HG03135 (cell line): ENCODE data around the gene TSPYL2.

Experiments used
- ATAC-seq: cut with Tn5 transposase; IDR thresholded peaks from one replicate; pipeline ENCODE4 v1.9.1; 2021; ENCODE audit warnings: mild to moderate bottlenecking, moderate library complexity; ENCODE audit not compliant: unreplicated experiment

Gene TSPYL2

DNA sequence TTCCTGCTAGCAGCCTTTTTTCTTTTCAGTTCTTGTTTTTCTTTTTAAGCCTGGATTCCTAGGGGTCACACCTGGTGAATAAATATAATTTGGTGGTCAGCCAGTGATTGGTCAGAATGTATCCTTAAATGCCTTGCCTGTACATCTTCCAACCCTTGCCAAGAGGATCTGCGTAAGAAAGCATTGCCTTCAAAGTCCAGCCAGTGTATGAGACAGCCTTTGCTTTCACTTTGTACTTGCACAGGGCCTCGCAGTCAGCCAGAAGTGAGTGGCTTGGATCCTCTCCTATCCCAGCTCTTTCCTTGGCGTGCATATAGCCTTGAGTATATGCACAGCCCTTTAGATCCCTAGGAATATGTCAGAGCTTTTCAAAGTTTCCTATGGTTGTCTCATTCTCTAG lies 33.9 kb downstream of the TSPYL2 start:
- no peak for ATAC-seq

DNA sequence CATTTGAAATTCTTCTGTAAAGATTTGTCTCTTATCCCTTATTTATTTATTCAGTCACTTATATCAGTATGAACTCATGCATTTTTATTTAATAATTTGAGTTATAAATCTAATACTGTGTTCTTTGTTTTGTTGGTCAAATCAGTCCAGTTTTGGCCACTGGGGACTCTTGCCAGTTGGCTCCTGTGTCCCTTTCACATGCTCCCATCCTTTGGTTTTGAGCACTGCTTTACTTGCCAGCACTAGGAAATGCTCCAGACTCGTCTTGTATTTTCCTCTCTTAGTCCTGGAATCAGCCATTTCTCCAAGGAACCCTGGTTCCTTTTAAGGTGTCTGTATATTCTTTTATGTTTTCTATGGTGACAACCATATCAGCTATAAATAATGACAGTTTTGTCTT lies 39.8 kb downstream of the TSPYL2 start:
- no peak for ATAC-seq

- ATAC-seq = no peak
Observed at GRCh38 chrX:53125506-53125905, 43.3 kb downstream of the TSPYL2 start.

GRCh38 chrX:53126377-53126776 lies 44.2 kb downstream of the TSPYL2 start:
- ATAC-seq = no peak

- no peak for ATAC-seq
Observed at GRCh38 chrX:53128097-53128749, 46.1 kb downstream of the TSPYL2 start.

DNA sequence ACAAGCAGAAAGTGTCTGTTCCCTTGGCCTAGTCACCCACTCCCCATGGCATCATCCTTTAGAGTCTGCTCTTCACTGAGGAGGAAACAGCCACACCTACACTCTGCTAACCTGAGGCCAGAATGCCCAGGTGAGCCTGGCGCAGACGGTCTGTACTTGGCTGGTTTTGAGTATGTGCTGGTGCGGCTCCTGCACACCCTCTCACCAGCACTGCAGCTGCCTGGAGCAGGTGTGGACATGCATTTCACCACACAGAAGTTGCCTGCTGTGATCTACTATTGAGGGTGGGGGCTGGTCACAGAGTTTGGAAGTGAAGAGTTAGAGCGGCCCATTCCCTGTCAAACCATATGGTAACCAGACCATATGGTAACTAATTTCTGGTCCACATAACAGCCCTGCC lies 51.2 kb downstream of the TSPYL2 start:
- ATAC-seq = no peak

- ATAC-seq = no peak
Observed at GRCh38 chrX:53135581-53135980, 53.4 kb downstream of the TSPYL2 start.
